Stimulated activated CD4-positive, alpha-beta T cell treated with anti-CD3 and anti-CD28 coated beads, Interleukin-4, amount 100 ng/mL, for 48 hours (primary cell): Measurements from ENCODE around the gene RAD51B.

Source experiments
- DNase-seq, 2 donors: peaks; one replicate each; pipeline ENCODE4 v3.0.0-alpha.2; 2020; ENCODE audit warnings: low read depth in 2 of 2

RAD51B gene

DNA sequence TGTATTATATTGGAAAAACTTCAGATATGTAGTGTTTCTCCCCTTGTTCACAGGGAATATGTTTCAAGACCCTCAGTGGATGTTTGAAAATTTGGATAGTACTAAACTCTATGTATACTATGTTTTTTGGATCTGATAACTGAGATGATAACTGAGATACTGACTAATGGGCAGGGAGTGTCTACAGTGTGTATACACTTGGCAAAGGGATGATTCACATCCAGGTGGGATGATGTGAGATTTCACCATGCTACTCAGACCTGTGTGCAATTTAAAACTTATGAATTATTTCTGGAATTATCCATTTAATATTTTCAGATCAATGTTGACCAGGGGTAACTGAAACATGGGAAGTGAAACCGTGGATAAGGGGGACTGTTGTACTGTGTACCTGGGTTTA, 13.8 kb downstream of the RAD51B start:
- no peak for DNase-seq

DNA sequence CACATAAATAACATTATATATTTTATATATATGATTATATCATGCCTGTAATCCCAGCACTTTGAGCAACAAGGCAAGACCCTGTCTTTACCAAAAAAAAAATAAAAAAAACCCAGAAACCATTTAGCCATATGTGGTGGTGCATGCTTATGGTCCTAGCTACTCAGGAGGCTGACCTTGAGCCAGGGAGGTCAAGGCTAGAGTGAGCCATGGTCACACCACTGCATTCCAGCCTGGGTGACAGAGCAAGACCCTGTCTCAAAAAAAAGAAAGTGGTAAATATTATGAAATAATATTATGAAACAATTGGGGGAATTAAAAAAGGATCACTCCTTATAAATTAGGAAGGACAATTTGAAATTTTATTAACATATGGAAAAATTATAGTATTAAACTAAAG, 16.0 kb downstream of the RAD51B start:
- no peak for DNase-seq

DNA sequence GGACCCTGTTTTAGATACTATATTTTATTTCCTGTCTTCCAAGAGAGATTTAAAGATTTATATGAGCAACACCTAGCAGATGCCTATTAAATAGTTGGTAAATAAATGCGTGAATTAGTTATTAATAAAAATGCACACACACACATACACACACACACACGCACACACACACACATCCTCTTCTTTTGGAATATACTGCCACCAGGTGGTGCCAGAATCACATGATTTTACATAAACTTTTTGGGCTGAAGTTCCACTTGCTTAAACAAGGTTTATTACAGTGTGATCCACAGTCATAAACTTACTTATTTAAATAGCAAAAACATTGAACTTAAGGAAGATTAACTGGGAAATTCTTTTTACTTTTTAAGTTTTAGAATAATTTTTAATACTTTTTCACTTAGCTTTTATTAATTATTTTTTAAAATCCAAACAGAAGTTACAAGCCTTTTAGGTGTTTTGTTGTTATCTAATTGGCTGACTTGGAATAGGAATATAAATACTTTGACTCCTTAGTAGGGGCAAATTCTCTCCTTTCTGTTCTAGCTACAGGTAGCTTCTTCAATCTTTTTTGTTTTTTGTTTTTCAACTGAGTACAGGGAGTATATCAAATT, 17.5 kb downstream of the RAD51B start:
- DNase-seq = peak in 1 of 2 donors; percentile 29

DNA sequence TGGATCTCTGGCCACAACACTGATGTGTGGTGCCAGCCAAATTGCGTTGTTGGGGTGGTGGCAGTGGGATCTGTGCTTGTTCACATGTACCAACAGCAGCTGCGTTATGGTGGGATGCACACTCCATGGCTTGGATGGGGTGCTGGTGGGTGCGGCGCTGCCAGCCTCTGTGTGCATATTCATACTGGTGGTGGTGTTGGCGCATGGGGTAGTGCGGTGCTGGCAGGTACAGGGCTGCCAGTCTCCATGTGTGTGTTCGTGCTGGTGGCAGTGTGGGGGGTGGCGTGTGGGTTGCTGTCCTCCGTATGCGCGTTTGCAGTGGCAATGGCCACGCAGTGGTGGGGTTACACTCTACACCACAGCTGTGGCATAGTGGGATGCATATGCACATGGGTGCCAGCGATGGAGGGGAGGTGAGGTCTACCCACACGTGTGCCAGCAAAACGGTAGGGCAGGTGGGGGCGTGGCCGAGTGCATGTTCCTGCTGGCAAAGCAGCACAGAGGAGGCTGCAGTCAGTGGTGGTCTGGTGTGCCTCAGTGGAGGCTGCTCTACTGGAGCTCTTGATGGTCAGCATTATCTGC, 26.5 kb downstream of the RAD51B start:
- no peak for DNase-seq

DNA sequence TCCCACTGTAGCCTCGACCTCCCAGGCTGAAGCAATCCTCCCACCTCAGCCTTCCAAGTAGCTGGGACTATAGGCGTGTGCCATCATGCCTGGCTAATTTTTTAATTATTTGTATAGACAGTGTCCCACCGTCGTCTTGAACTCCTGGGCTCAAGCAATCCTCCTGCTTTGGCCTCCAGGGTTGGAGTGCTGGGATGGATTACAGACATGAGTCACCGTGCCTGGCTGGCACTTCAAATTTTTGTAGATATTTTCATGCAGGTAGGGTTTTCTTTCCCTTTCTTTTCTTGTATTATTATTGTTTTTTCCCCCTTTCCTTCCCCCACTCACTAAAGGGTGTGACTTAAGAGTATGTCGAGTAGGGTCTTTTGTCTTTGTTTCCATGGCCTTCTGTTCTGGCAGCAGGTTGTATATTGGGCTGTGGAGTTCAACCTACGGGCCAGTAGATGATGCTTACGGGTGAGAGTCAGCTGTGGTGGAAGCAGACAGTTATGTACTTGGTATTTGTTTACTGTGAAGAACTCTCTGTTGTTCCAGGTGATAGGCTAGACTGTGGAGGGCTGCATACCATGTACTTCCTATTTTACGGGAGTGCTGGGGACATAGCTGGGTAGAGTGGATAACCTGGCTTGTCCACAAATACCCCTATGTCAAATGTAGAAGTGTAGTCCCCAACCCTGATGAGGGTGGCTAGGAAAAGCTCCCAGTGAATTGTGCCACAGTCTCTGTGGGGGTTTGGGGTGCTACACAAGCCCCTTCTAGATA, 30.7 kb downstream of the RAD51B start:
- DNase-seq = no peak

DNA sequence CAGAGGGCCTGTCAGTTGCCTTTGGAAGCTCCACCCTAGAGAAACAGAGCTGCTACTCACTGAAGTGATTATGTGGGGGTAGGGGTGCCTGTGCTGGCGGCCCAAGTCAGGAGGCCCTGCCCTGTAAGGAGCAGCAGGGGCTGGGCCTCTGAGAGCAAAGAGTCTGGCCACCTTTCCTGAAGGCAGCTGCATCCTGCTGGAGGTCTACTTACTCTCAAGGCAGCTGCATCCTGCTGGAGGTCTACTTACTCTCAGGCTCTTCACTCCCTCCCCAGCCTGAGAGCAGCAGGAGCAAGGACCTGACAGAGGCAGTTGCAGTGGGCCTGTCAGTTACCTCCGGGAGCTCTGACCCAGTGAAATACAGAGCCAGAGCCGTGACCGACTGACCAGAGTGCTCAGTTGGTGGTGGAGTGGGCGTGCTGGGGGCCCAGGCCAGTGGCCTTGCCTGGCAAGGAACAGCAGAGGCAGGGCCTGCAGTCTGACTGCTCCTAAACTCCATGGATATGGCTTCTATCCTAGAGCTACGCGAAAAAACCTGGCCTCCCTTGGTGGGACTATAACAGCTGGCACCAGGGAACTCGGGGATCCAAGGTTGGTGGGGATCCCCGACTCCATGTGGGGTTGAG, 32.3 kb downstream of the RAD51B start:
- DNase-seq = no peak

DNA sequence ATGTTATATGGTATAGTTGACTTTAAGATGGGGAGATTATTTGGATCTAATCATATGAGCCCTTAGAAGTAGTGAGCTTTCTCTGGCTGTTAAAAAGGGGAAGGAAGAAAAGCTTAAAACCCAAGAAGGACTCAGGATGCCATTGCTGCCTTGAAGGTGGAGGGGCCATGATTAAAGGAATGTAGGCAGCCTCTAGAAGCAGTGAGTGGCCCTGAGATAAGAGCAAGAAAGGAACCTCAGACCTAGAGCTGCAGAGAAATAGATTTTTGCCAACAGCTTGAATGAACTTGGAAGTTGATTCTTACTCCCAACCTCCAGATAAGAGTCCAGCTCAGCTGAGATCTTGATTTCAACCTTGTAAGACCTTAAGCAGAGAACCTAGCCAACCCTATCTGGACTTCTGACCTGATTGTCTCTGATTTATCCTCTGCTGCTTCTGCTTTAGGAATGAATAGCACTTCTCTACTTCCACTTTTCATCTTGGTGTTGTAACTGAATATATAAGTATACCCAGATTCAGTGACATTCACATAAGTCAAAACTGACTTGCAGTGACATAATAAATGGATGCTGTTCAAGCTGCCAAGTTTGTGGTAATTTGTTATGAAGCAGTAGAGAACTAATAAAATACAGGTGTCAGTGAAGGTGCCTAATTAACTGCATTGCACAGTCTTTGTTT, 33.5 kb downstream of the RAD51B start:
- no peak for DNase-seq

DNA sequence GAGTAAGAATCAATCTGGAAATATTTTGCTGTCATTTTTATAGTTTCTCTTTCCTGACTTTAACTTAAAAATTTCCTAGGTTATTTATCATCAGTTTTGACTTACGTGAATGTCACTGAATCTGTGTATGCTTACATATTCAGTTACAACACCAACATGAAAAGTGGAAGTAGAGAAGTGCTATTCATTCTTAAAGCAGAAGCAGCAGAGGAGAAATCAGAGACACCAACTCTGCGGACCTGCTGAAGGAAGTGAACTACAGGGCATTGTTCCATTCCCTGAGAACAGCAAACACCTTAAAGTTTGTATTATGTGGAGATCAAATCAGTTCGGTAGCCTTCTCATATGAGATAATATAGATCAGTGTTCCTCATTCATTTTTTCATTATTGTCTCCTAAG, 34.1 kb downstream of the RAD51B start:
- no peak for DNase-seq

DNA sequence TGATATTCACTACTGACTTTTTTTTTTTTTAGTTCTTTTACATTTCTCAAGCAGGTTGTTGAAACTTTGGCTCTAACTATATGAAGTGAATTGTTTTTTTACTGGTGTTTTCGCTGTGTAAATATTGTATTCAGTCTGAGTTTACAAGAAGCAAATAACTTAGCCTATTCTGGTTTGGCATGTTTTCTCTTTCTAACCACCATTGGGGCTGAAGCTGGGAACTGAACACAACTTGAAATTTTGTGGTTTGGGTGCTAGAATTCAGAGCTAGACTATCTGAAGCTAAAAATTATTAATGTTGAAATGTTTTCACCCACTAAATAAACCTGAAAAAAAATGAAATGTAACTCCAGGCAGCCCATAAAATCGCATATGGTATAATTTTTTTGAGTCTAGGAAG, 37.2 kb downstream of the RAD51B start:
- no peak for DNase-seq

DNA sequence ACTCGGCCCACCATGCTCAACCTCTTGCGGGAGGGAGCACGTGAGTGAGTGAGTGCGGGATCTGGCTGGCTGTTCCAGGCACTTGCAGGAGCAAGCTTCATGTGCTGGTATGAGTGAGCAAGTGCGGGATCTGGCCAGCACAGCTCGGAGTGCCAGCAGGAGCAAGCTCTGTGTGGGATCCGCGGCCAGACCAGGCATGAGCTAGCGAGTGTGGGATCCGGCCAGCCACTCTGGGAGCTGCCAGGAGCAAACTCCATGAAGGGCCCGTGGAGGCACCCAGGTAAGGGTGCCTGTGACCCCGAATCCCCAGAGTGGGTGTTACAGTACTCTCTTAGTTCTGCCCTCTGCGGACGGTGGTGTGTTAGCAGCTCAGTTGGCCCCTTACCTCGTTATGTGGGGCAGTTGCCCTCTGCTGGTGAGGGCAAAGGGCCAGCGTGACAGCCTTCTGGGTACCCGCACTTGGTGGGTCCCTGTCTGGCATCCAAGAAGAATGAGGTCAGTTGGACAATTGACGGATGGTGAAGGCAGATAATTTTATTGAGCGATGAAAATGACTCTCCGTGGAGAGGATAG, 38.3 kb downstream of the RAD51B start:
- no peak for DNase-seq

DNA sequence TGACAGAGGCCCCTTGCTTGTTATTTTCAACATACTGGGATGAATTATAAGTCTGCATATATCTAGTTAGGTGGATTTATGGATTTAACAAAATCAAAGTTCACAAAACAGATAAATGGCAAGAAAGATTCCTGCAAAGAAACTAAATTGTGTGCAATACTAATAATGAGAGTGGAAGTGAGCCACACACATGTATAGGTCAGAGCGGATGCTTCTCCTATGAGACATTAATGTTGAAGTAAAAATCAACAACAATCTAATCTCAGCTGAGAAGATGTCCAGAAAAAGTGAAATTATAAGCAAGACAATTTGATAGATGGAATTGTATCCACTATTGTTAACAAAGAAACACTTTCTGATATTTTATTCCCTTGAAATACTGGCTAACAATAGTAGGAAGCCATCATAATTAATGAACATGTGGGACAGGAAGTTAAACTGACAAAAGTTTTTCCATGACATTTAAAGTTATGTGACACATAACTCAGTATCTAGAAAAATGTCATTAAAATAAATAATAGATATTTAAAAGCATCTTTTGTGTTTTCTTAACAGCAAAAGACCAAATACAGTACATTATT, 39.7 kb downstream of the RAD51B start:
- DNase-seq = no peak

DNA sequence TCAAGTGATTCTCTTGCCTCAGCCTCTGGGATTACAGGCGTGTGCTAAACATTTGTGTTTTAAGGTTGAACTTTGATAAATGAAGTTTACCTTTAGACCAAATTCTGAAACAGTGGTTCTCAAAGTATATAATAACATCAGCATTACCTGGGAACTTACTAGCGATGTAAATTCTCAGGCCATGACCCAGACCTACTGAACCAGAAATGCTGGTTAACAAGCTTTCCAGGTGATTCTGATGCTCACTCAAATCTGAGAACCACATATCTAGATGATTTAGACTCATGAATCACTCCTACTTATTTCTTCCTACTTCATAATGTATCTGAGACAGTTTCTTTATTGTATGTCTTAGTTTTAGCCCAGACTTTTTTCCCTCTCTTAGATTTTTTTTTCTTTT, 43.6 kb downstream of the RAD51B start:
- no peak for DNase-seq

DNA sequence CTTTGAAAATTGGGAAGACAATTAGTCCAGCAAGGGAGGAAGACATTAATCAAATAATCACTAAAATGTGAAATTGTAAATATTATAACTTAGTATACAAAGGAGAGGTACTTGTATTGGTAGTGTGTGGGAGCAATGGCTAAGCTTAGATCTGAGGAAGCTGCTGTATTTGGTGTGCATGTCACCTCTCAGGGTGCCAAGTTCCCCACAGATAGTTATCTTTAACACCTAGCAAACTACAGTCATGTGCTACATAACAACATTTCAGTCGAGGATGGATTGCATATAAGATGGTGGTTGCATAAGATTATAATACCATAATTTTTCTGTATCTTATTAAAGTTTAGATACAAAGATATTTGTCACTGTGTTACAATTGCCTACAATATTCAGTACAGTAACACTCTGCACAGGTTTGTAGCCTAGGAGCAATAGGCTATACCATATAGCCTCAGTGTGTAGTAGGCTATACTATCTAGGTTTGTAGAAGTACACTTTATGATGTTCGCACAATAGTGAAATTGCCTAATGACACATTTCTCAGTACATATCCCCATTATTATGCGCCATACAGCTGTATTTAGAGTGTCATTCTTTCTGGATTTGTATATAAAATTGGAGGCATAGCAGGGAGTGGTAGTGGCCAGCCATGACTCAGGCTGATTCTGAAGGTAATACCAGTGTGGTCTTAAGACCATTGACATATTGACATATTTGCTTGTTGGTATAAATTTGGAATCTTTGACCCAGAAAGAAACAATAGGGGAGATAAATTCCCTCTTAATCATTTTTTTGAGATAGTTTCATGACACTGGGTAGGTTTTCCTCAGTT, 55.8 kb downstream of the RAD51B start:
- DNase-seq = no peak

DNA sequence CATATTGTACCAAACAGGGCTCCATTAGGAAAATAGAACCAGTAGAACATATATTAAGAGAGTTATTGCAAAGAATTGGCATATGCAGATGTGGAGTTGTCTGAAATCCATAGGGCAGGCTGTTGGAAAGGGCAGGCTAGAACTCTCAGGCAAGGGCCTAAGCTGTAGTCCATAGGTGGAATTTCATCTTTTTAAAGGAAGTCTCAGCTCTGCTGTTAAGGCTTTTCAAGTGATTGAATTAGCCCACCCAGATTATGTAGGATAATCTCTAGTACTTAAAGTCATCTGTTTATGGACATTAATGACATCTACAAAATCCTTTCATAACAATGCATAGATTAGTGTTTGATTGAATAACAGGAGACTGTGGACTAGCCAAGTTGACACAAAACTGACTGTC, 59.4 kb downstream of the RAD51B start:
- DNase-seq = no peak

DNA sequence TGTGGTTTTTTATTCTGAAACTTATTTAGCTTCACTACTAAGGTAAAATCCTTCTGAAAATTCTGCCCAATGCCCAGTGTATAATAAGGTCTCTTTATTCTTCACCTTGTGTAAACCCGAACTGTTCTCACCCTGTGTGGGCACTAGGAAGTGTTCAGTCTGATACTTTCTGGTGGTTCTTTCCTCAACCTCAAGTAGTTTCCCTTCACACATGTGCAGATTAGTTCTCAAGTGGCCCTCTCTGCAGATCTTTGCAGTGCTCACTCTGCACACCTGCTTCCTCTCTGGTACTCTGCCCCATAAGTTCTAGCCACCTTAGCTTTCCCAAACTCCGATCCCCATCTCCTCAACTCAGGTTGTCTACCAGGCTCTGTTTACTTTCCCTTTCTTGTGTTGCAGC, 61.6 kb downstream of the RAD51B start:
- no peak for DNase-seq

DNA sequence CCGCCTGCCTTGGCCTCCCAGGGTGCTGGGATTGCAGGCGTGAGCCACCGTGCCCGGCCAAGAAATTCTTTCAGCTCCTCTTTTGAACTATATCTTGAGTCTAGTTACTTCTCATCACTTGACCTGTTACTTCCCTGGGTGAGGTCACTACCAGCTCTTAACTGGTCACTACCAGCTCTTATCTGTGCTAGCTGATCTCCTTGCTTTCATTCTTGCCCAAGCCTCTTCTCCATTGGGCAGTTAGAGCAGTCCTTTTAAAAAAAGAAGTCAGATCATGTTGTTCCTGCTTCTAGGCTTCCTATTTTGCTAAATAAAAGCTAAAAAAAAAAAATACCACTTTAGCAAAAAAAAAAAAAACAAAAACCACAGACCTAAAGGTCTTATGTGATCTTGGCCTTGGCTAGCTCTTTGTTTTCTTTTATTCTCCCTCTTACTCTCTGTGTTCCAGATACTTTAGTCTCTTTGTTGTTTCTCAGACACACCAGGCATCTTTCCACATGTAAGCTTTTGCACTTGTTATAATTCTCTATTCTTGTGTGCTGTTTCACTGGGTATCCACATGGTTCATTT, 63.5 kb downstream of the RAD51B start:
- DNase-seq = no peak

DNA sequence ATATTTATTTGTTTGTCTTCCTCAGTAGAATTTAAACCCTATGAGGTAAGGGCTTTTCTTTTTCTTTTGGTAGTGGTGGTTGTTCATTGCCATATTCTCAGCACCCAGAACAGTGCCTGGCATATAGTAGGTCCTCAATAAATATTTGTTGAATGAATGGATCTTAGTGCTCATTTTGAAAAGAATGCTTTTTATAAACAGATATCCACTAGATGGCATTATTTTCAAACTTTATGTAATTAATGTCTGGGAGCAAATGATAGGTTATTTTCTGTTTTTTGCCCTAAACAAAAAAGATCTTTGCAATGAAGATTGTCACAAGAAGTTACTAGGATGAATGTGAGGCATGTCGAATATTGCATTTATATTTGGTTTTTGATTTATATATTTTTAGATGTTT, 64.1 kb downstream of the RAD51B start:
- DNase-seq = no peak

DNA sequence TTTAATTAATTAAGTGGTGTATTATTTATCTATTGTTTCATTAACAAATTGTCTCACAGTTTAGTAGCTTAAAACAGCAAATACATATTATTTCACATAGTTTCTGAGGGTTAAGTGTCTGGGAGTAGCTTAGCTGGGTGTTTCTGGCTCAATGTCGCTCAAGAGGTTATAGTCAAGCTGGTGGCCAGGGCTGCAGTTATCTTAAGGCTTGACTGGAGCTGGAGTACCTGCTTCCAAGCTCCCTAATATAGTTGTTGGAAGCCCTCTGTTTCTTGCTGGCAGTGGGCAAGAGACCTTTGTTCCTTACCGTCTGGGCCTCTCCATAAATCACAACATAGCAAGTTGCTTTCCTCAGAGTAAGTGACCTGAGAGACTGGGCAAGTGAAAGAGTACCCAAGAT, 66.6 kb downstream of the RAD51B start:
- no peak for DNase-seq

DNA sequence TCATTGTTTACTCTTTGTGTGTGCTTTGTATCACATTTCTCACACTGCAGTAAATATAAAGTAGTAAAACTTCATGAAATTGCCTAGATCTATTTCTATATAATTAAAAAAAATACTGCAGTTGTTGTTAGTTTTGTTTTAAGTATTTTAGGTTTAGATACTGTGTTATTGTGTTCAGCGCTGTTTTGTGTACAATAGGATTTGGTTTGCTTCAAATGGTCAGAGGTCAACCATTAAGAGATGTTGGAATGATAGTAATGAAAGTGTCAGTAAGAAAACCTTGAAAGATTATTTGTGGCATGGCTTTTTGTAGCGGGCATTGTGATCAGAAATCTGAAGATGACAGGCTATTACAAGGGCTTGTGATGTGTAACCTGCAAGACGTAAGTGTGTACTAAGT, 67.9 kb downstream of the RAD51B start:
- DNase-seq = no peak

DNA sequence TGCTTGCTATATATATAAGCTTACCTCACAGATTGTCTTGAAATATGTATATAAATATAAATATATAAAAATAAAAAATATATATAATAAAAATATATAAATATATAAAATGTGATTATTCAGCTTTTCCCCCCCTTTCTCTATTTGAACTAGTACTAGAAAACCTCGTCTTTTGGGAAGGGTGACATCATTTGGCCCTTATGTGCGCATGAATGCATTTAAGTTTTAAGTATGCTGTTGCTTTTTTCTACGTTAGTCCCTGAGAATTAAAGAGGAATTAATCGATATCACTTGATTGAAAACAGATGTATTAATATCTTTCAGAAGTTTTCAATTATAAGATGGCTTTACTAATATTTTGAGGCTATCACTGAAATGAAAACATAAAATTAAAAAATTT, 69.9 kb downstream of the RAD51B start:
- DNase-seq = no peak
